OCI-LY7 (cell line): ENCODE results near the gene UPF3B. TPM values are rescaled to one million over a fixed set of nuclear protein-coding genes. Genes with fewer than 3 reads are reported as not detected.

ENCODE experiments used
- BruUV-seq: library from RNA; stranded (reverse); fragments of 400-500 nt; replicated peaks from 2 replicates; lab custom pipeline; 2021; lab: Mats Ljungman, UMichigan
- CTCF ChIA-PET: fragments of 300-600 bp; sonication (Branson Sonifier 250); formaldehyde crosslinking; loops from one replicate; lab custom pipeline; 2022; ENCODE audit warnings: antibody characterized with exemption; ENCODE audit not compliant: unreplicated experiment; lab: Charles Lee
- POLR2A ChIA-PET: fragments of 300-600 bp; sonication (Branson Sonifier 250); formaldehyde crosslinking; loops from one replicate; lab custom pipeline; 2022; ENCODE audit warnings: antibody characterized with exemption; lab: Charles Lee
- DNase-seq: peaks from one replicate; pipeline ENCODE4 v3.0.0-alpha.2; 2015; ENCODE audit warnings: low spot score
- H2AFZ ChIP-seq: fragments of 200-600 bp; sonication (generic), shearing (Covaris generic); 2 replicates; pipeline ENCODE4 v1.6.1; 2014; ENCODE audit warnings: mild to moderate bottlenecking, antibody characterized with exemption, low read length, moderate library complexity
- H3K27ac ChIP-seq: fragments of 200-600 bp; sonication (generic); 2 replicates; pipeline ENCODE4 v1.5.1; 2014; ENCODE audit warnings: mixed run types, low read depth, mild to moderate bottlenecking, moderate library complexity, low read length, inconsistent platforms; ENCODE audit not compliant: poor library complexity, severe bottlenecking
- H3K36me3 ChIP-seq: fragments of 200-600 bp; sonication (generic); 2 replicates; pipeline ENCODE4 v1.6.1; 2014; ENCODE audit warnings: mild to moderate bottlenecking, antibody characterized with exemption, low read length, moderate library complexity, mixed read lengths; ENCODE audit not compliant: insufficient read depth
- H3K4me1 ChIP-seq: fragments of 200-600 bp; sonication (generic); 2 replicates; pipeline ENCODE4 v1.5.1; 2014; ENCODE audit warnings: mild to moderate bottlenecking, low read length; ENCODE audit not compliant: insufficient read depth, poor library complexity, severe bottlenecking
- H3K4me2 ChIP-seq: fragments of 200-600 bp; sonication (generic); 2 replicates; pipeline ENCODE4 v1.6.1; 2014; ENCODE audit warnings: mild to moderate bottlenecking, low read length
- H3K4me3 ChIP-seq: fragments of 200-600 bp; sonication (generic); 2 replicates; pipeline ENCODE4 v1.5.1; 2014; ENCODE audit warnings: mild to moderate bottlenecking, low read depth, low read length; ENCODE audit not compliant: poor library complexity, severe bottlenecking
- H3K79me2 ChIP-seq: fragments of 200-600 bp; sonication (generic); 2 replicates; pipeline ENCODE4 v1.6.1; 2016; ENCODE audit warnings: low read depth, mild to moderate bottlenecking, low read length, moderate library complexity, mixed read lengths; ENCODE audit not compliant: insufficient read depth
- H3K9me2 ChIP-seq: fragments of 200-600 bp; sonication (generic); 2 replicates; pipeline ENCODE4 v1.6.1; 2016; ENCODE audit warnings: mild to moderate bottlenecking, low read length, mixed read lengths; ENCODE audit not compliant: insufficient read depth
- H3K9me3 ChIP-seq: fragments of 200-600 bp; sonication (generic); 2 replicates; pipeline ENCODE4 v1.6.1; 2014; ENCODE audit warnings: mild to moderate bottlenecking, mixed run types, low read length, mixed read lengths
- H4K20me1 ChIP-seq: fragments of 200-600 bp; sonication (generic); 2 replicates; pipeline ENCODE4 v1.6.1; 2014; ENCODE audit warnings: mild to moderate bottlenecking, antibody characterized with exemption, low read length, moderate library complexity, mixed read lengths; ENCODE audit not compliant: insufficient read depth
- EZH2phosphoT487 ChIP-seq: fragments of 200-600 bp; sonication (generic); IDR thresholded peaks from 2 replicates; pipeline ENCODE4 v1.6.1; 2018; ENCODE audit warnings: low read depth, borderline replicate concordance, mild to moderate bottlenecking, mixed run types, antibody characterized with exemption, low read length, moderate library complexity, mixed read lengths
- intact Hi-C: fragments of 100-400 bp; cut with micrococcal nuclease; formaldehyde crosslinking; loops from one replicate; pipeline ENCODE4 v1.10.0; 2022; ENCODE audit not compliant: unreplicated experiment
- total RNA-seq, 2 experiments: library from RNA; depleted of rRNA in 1 of 2; stranded (reverse); fragments of >200 nt in 1 of 2; shearing (Covaris generic) in 1 of 2; gene quantifications; 2 replicates each; pipeline ENCODE4 v1.2.3, GENCODE V29; 2014 to 2022
- TF ChIP-seq, protein P1 (sequence below): fragments of 200-600 bp; sonication (generic); conservative IDR thresholded peaks from 2 replicates; pipeline ENCODE4 v1.5.1; 2014; ENCODE audit warnings: mild to moderate bottlenecking, antibody characterized with exemption, low read length, moderate library complexity, mixed read lengths

Gene UPF3B
- total RNA-seq, 2 experiments from 2014 or later: 8.7 to 25.5 TPM

DNA sequence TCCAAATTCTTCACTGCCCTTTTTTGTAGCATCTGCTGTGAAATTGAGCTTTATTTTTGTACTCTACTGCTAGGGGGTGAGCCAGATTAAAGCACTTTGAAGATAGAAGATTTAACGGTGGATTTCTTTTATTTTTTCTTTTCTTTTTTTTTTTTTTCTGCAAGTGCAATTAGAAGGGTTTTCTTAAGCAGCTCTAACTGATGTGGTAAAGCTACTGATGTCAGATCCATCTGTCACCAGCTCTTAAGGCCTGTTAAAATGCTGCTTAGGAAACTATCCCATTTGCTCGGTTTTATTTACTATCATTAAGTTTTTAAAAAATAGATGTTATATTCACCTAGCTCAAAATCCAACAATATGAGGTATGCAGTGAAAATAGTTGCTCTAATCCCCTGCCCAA is 26.0 kb upstream of the UPF3B start:
- Histone ChIP-seq H4K20me1 (no peaks in the 10 kb centered on the region), H3K27ac (no peak overlapping the region)
- POLR2A ChIA-PET: interaction anchor here (0.7 kb wide), 2 partner anchors 45 to 470 kb away, joined by 3 to 4 read pairs; no protein-coding TSS in a partner anchor

DNA sequence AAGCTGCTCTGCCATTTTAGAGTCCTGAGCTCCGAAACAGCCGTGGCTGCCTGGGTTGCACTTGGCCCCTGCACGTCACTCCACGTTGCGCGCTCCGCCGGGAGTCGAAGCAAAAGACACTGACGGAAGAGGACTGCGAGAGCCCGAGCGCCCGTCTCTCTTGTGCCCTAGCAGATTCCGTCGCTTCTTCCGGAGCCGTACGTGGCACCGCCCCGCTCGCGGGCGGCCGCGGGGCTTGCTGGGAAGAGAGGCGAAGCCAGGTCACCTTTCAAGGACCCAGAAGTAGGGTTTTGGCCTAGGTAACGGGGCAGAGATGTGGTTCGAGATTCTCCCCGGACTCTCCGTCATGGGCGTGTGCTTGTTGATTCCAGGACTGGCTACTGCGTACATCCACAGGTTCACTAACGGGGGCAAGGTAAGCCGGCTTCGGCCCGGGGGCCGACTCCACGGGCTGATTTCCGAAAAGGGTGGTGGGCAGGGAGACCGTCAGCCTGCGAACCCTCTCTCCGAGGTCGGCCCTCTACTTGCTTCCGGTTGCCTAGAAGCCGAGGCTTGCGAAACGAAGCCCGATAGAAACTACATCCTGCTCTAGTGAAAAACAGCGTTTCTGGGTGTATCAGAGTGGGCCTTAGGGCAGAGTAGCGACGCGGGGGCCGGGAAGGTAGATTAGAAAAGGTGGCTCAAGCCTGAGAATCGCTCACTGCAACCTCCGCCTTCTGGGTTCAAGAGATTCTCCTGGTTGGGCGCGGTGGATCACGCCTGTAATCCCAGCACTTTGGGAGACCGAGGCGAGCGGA is 19.0 kb upstream of the UPF3B start, which contains the start of the genes NDUFA1 and RNF113A:
Gene NDUFA1 (plus strand): TSS at position 234 of the 797 bp plus-strand sequence. CDS start 80 bp downstream, at position 314.
Gene RNF113A (minus strand): TSS at position 135 of the 797 bp plus-strand sequence. CDS start 120 bp downstream, at position 15.
- DNase-seq: peak; percentile 90
- Histone ChIP-seq H3K9me2 (no peaks in the 10 kb centered on the region), H3K27ac (peak within 1 kb of the TSS; percentile 93), H4K20me1 (peaks cover 4% of the 10 kb centered on the region; the same call in 1 of the 2 replicates), H3K79me2 (peaks cover 42% of the 10 kb centered on the region), H3K4me2 (peak within 1 kb of the TSS; percentile 88), H2AFZ (peak within 1 kb of the TSS; percentile 65), H3K36me3 (peaks cover 18% of the 10 kb centered on the region), H3K9me3 (no peaks in the 10 kb centered on the region), H3K4me3 (peak within 1 kb of the TSS; percentile 91), H3K4me1 (peaks cover 18% of the 10 kb centered on the region)
- ChIA-PET POLR2A (interaction anchor here (0.7 to 2.7 kb wide), 5 partner anchors 10 to 409 kb away, joined by 3 to 14 read pairs (median 4); partner anchors contain the start of gene UPF3B), CTCF (no interaction called here)
- TF ChIP-seq, protein P1, sequence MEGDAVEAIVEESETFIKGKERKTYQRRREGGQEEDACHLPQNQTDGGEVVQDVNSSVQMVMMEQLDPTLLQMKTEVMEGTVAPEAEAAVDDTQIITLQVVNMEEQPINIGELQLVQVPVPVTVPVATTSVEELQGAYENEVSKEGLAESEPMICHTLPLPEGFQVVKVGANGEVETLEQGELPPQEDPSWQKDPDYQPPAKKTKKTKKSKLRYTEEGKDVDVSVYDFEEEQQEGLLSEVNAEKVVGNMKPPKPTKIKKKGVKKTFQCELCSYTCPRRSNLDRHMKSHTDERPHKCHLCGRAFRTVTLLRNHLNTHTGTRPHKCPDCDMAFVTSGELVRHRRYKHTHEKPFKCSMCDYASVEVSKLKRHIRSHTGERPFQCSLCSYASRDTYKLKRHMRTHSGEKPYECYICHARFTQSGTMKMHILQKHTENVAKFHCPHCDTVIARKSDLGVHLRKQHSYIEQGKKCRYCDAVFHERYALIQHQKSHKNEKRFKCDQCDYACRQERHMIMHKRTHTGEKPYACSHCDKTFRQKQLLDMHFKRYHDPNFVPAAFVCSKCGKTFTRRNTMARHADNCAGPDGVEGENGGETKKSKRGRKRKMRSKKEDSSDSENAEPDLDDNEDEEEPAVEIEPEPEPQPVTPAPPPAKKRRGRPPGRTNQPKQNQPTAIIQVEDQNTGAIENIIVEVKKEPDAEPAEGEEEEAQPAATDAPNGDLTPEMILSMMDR: no peak
- TF ChIP-seq EZH2phosphoT487: no peak
- no TSS peak for BruUV-seq
- intact Hi-C loops: loop anchor here (1.0 to 2.0 kb wide), 2 partner anchors 19 to 80 kb away; partner anchors contain the start of genes RPL39 and UPF3B

More for the DNA sequence above, 26.0 kb upstream of the UPF3B start:
- Histone ChIP-seq H3K4me1 (peaks cover 15% of the 10 kb centered on the region), H3K4me3 (no peak overlapping the region), H3K9me3 (no peaks in the 10 kb centered on the region), H3K36me3 (peaks cover 39% of the 10 kb centered on the region), H3K4me2 (no peak overlapping the region), H2AFZ (no peak overlapping the region), H3K9me2 (no peaks in the 10 kb centered on the region), H3K79me2 (peaks cover 7% of the 10 kb centered on the region; the same call in 1 of the 2 replicates)
- no TSS peak for BruUV-seq
- no peak for DNase-seq
- intact Hi-C loops: no loop called here
- TF ChIP-seq EZH2phosphoT487: no peak
- CTCF ChIA-PET: interaction anchor here (0.6 kb wide), 1 partner anchor 273 kb away, joined by 11 read pairs; no protein-coding TSS in a partner anchor

DNA sequence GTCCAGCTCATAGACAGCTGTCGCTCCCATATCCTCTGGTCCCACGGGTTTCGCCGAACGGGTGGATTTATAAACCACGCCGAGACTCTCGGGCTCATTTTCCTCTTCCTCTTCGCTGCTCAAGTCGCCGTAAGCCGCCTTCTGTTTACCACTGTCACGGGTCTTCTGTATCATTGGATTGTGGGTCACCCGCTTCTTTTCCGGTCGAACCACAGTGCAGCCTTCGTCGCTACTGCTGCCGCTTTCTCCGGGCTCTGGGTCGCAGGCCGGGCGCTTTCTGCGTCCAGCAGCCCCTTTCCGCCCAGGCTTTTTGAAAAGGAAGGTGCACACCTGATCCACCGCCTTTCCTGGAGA is 18.5 kb upstream of the UPF3B start:
- CTCF ChIA-PET: interaction anchor here (0.6 kb wide), 1 partner anchor 18 kb away, joined by 3 read pairs; no protein-coding TSS in a partner anchor
- TSS peak; percentile 88 for BruUV-seq
- POLR2A ChIA-PET: interaction anchor here (0.9 to 2.7 kb wide), 4 partner anchors 9 to 408 kb away, joined by 3 to 14 read pairs (median 4); partner anchors contain the start of gene UPF3B
- Histone ChIP-seq H3K36me3 (peaks cover 15% of the 10 kb centered on the region), H2AFZ (peak overlapping the region; percentile 65; the same call in 1 of the 2 replicates), H3K79me2 (peaks cover 42% of the 10 kb centered on the region), H3K27ac (peak overlapping the region; percentile 93), H3K9me3 (no peaks in the 10 kb centered on the region), H3K4me3 (peak overlapping the region; percentile 91), H4K20me1 (peaks cover 4% of the 10 kb centered on the region; the same call in 1 of the 2 replicates), H3K4me1 (peaks cover 18% of the 10 kb centered on the region), H3K9me2 (no peaks in the 10 kb centered on the region), H3K4me2 (peak overlapping the region; percentile 88)
- intact Hi-C loops: loop anchor here (2.0 kb wide), 1 partner anchor 18 kb away; the partner anchor contains the start of gene UPF3B
- TF ChIP-seq EZH2phosphoT487: no peak
- TF ChIP-seq, protein P1: no peak
- no peak for DNase-seq
